Measurements from ENCODE around the gene NDUFB11. TPM values are rescaled to one million over a fixed set of nuclear protein-coding genes. Genes with fewer than 3 reads are reported as not detected.

The NDUFB11 gene
- total and polyA plus RNA-seq, 9 of the 15 experiments (the other 6 are each of a cell fraction or from before 2014, with no cell fraction given) = 20.9 to 269 (median 86.8) TPM

GRCh38 chrX:47190445-47191269 lies 46.2 kb upstream of the NDUFB11 start (continued):
- TF ChIP-seq NR0B1 (IDR thresholded peaks at IDR 0.05; ENCODE audit: partially characterized antibody) = no peak
- no peak for TF ChIP-seq SMAD4 (CRISPR knock-in tag; conservative IDR thresholded peaks at IDR 0.05)
- peak; percentile 90 for TF ChIP-seq BCOR (IDR thresholded peaks at IDR 0.05)
- no peak for TF ChIP-seq SMAD3 (CRISPR knock-in tag; conservative IDR thresholded peaks at IDR 0.05)
- peak; percentile 89 for TF ChIP-seq HCFC1 (IDR thresholded peaks at IDR 0.05; ENCODE audit: low read depth, low read length)
- TF ChIP-seq TARDBP (IDR thresholded peaks at IDR 0.05) = no peak
- TF ChIP-seq ZNF77 (CRISPR knock-in tag; IDR thresholded peaks at IDR 0.05) = no peak
- TF ChIP-seq ATF6 (CRISPR knock-in tag; IDR thresholded peaks at IDR 0.05) = no peak
- TF ChIP-seq TSHZ1 (CRISPR knock-in tag; IDR thresholded peaks at IDR 0.05) = no peak
- no peak for TF ChIP-seq NR2F6 (CRISPR knock-in tag; IDR thresholded peaks at IDR 0.05)
- TF ChIP-seq POLR3A (IDR thresholded peaks at IDR 0.05; ENCODE audit: borderline replicate concordance, extremely low read depth, insufficient read depth, insufficient read length) = no peak
- TF ChIP-seq MXI1 (IDR thresholded peaks at IDR 0.05; ENCODE audit: low read depth, low read length) = no peak
- no peak for TF ChIP-seq TAF9B (IDR thresholded peaks at IDR 0.05; ENCODE audit: partially characterized antibody)
- TF ChIP-seq TRIM25 (IDR thresholded peaks at IDR 0.05; ENCODE audit: borderline replicate concordance) = no peak
- TF ChIP-seq BCL6 (CRISPR knock-in tag; IDR thresholded peaks at IDR 0.05) = no peak
- 0 out of 2 replicates have a peak, but pooled peaks have one; percentile 22 for TF ChIP-seq ZBTB2 (IDR thresholded peaks at IDR 0.05)
- peak; percentile 69 for TF ChIP-seq TBP (optimal IDR thresholded peaks at IDR 0.05; ENCODE audit: low read depth, low read length)
- no peak for TF ChIP-seq ZKSCAN3 (CRISPR knock-in tag; IDR thresholded peaks at IDR 0.05)
